ENCODE measurements around the gene SEC24D.
"Not testable (repeated sequence)": the region's sequence is repeated elsewhere in the genome, so short reads cannot be mapped to it uniquely, and the experiment has no call there.

SEC24D gene

GRCh38 chr4:118783887-118784286, 52.0 kb downstream of the SEC24D start:
- Histone ChIP-seq H3K9me2 (ENCODE audit: low read depth, low read length) (no peaks in the 10 kb centered on the region), H3K36me3 (ENCODE audit: insufficient read depth, low read length) (no peaks in the 10 kb centered on the region; the same call in 1 of the 2 replicates), H3K4me2 (ENCODE audit: low read length) (no peak overlapping the region), H3F3A (ENCODE audit: insufficient read depth, low read length) (no peaks in the 10 kb centered on the region), H3K4me3 (ENCODE audit: low read depth, low read length, poor library complexity, severe bottlenecking) (no peak overlapping the region), H2AFZ (ENCODE audit: low read length) (no peak overlapping the region), H4K20me1 (ENCODE audit: insufficient read depth, low read length) (no peaks in the 10 kb centered on the region), H3K79me2 (ENCODE audit: insufficient read depth, low read length) (no peaks in the 10 kb centered on the region), H3K9ac (ENCODE audit: low read length) (no peak overlapping the region), H3K27ac (ENCODE audit: low read depth, low read length, poor library complexity, severe bottlenecking) (no peak overlapping the region), H3K27me3 (ENCODE audit: insufficient read depth, low read length) (no peaks in the 10 kb centered on the region), H3K9me3 (ENCODE audit: low read length) (no peaks in the 10 kb centered on the region), H3K4me1 (ENCODE audit: insufficient read depth, low read length, severe bottlenecking) (no peaks in the 10 kb centered on the region)
- TF ChIP-seq EZH2 (IDR thresholded peaks at IDR 0.05; ENCODE audit: borderline replicate concordance, low read length) (no peak), CTCF (IDR thresholded peaks at IDR 0.05; ENCODE audit: low read length) (no peak)

GRCh38 chr4:118782886-118783285, 53.0 kb downstream of the SEC24D start:
- H3K36me3 ChIP-seq (ENCODE audit: insufficient read depth, low read length); H3K9me3 ChIP-seq (ENCODE audit: low read length); H3K4me1 ChIP-seq (ENCODE audit: insufficient read depth, low read length, severe bottlenecking); H3F3A ChIP-seq (ENCODE audit: insufficient read depth, low read length); H4K20me1 ChIP-seq (ENCODE audit: insufficient read depth, low read length); H2AFZ ChIP-seq (ENCODE audit: low read length); H3K9ac ChIP-seq (ENCODE audit: low read length); H3K4me3 ChIP-seq (ENCODE audit: low read depth, low read length, poor library complexity, severe bottlenecking); H3K4me2 ChIP-seq (ENCODE audit: low read length); H3K27me3 ChIP-seq (ENCODE audit: insufficient read depth, low read length); H3K27ac ChIP-seq (ENCODE audit: low read depth, low read length, poor library complexity, severe bottlenecking); H3K79me2 ChIP-seq (ENCODE audit: insufficient read depth, low read length); H3K9me2 ChIP-seq (ENCODE audit: low read depth, low read length): not testable (repeated sequence)

- H3F3A ChIP-seq (ENCODE audit: insufficient read depth, low read length); H3K9ac ChIP-seq (ENCODE audit: low read length); H2AFZ ChIP-seq (ENCODE audit: low read length); H3K27me3 ChIP-seq (ENCODE audit: insufficient read depth, low read length); H3K27ac ChIP-seq (ENCODE audit: low read depth, low read length, poor library complexity, severe bottlenecking); H3K9me2 ChIP-seq (ENCODE audit: low read depth, low read length); H3K9me3 ChIP-seq (ENCODE audit: low read length); H3K4me2 ChIP-seq (ENCODE audit: low read length); H3K4me1 ChIP-seq (ENCODE audit: insufficient read depth, low read length, severe bottlenecking); H3K4me3 ChIP-seq (ENCODE audit: low read depth, low read length, poor library complexity, severe bottlenecking); H3K36me3 ChIP-seq (ENCODE audit: insufficient read depth, low read length); H4K20me1 ChIP-seq (ENCODE audit: insufficient read depth, low read length); H3K79me2 ChIP-seq (ENCODE audit: insufficient read depth, low read length): not testable (repeated sequence)
Observed at GRCh38 chr4:118777649-118778048, 58.3 kb downstream of the SEC24D start.

- H3K27ac ChIP-seq (ENCODE audit: low read depth, low read length, poor library complexity, severe bottlenecking); H3K9me2 ChIP-seq (ENCODE audit: low read depth, low read length); H3F3A ChIP-seq (ENCODE audit: insufficient read depth, low read length); H3K9ac ChIP-seq (ENCODE audit: low read length); H2AFZ ChIP-seq (ENCODE audit: low read length); H3K4me1 ChIP-seq (ENCODE audit: insufficient read depth, low read length, severe bottlenecking); H4K20me1 ChIP-seq (ENCODE audit: insufficient read depth, low read length); H3K4me2 ChIP-seq (ENCODE audit: low read length); H3K79me2 ChIP-seq (ENCODE audit: insufficient read depth, low read length); H3K27me3 ChIP-seq (ENCODE audit: insufficient read depth, low read length); H3K9me3 ChIP-seq (ENCODE audit: low read length); H3K36me3 ChIP-seq (ENCODE audit: insufficient read depth, low read length); H3K4me3 ChIP-seq (ENCODE audit: low read depth, low read length, poor library complexity, severe bottlenecking): not testable (repeated sequence)
Observed at GRCh38 chr4:118776955-118777640, 58.8 kb downstream of the SEC24D start.
